ENCODE data around the gene USP34.

Gene USP34

GRCh38 chr2:61183795-61184194 lies 287.1 kb downstream of the USP34 start:
- TF ChIP-seq CTCF (conservative IDR thresholded peaks at IDR 0.05; ENCODE audit: low read length), result no peak
- no peak overlapping the region for H3K4me3 ChIP-seq (ENCODE audit: low read length)
- DNase-seq (ENCODE audit: low read depth), result no peak

GRCh38 chr2:61182059-61182383 lies 288.9 kb downstream of the USP34 start:
- no peak for TF ChIP-seq CTCF (conservative IDR thresholded peaks at IDR 0.05; ENCODE audit: low read length)
- H3K4me3 ChIP-seq (ENCODE audit: low read length), result no peak overlapping the region
- no peak for DNase-seq (ENCODE audit: low read depth)

GRCh38 chr2:61181382-61182058 lies 289.4 kb downstream of the USP34 start:
- DNase-seq (ENCODE audit: low read depth), result peak; percentile 39
- no peak for TF ChIP-seq CTCF (conservative IDR thresholded peaks at IDR 0.05; ENCODE audit: low read length)
- H3K4me3 ChIP-seq (ENCODE audit: low read length), result peak overlapping the region; percentile 24

- no peak for TF ChIP-seq CTCF (conservative IDR thresholded peaks at IDR 0.05; ENCODE audit: low read length)
- peak overlapping the region; percentile 75 for H3K4me3 ChIP-seq (ENCODE audit: low read length)
- DNase-seq (ENCODE audit: low read depth), result no peak
These were observed 290.2 kb downstream of the USP34 start for GRCh38 chr2:61180686-61181085.

- peak overlapping the region; percentile 75 for H3K4me3 ChIP-seq (ENCODE audit: low read length)
- peak; percentile 3; the same call in 1 of the 2 replicates for TF ChIP-seq CTCF (conservative IDR thresholded peaks at IDR 0.05; ENCODE audit: low read length)
- DNase-seq (ENCODE audit: low read depth), result peak; percentile 89
These were observed 290.9 kb downstream of the USP34 start for GRCh38 chr2:61179701-61180639.

- peak; percentile 30 for DNase-seq (ENCODE audit: low read depth)
- TF ChIP-seq CTCF (conservative IDR thresholded peaks at IDR 0.05; ENCODE audit: low read length), result no peak
- peak overlapping the region; percentile 75 for H3K4me3 ChIP-seq (ENCODE audit: low read length)
These were observed 292.0 kb downstream of the USP34 start for GRCh38 chr2:61178603-61179545.
